Measurements from ENCODE around the gene FRMD6.

- TF ChIP-seq CTCF (IDR thresholded peaks at IDR 0.05) = no peak
- TF ChIP-seq POLR2AphosphoS5 (IDR thresholded peaks at IDR 0.05; ENCODE audit: low read depth, low read length) = no peak
- TF ChIP-seq, protein P1, sequence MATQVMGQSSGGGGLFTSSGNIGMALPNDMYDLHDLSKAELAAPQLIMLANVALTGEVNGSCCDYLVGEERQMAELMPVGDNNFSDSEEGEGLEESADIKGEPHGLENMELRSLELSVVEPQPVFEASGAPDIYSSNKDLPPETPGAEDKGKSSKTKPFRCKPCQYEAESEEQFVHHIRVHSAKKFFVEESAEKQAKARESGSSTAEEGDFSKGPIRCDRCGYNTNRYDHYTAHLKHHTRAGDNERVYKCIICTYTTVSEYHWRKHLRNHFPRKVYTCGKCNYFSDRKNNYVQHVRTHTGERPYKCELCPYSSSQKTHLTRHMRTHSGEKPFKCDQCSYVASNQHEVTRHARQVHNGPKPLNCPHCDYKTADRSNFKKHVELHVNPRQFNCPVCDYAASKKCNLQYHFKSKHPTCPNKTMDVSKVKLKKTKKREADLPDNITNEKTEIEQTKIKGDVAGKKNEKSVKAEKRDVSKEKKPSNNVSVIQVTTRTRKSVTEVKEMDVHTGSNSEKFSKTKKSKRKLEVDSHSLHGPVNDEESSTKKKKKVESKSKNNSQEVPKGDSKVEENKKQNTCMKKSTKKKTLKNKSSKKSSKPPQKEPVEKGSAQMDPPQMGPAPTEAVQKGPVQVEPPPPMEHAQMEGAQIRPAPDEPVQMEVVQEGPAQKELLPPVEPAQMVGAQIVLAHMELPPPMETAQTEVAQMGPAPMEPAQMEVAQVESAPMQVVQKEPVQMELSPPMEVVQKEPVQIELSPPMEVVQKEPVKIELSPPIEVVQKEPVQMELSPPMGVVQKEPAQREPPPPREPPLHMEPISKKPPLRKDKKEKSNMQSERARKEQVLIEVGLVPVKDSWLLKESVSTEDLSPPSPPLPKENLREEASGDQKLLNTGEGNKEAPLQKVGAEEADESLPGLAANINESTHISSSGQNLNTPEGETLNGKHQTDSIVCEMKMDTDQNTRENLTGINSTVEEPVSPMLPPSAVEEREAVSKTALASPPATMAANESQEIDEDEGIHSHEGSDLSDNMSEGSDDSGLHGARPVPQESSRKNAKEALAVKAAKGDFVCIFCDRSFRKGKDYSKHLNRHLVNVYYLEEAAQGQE (IDR thresholded peaks at IDR 0.05; ENCODE audit: insufficient read depth in 1 of 2, low read depth in 2 of 2, low read length in 1 of 2) = no peak
Observed at GRCh38 chr14:51612449-51612848, 39.3 kb upstream of the FRMD6 start.

Measured in Panc1 (cell line).